HepG2 (cell line): ENCODE results near the gene IL1R1. TPM values are rescaled to one million over a fixed set of nuclear protein-coding genes. Genes with fewer than 3 reads are reported as not detected.

ENCODE experiments used
- CBX5 ChIP-seq: sonication (generic); formaldehyde crosslinking; IDR thresholded peaks from 2 replicates; pipeline ENCODE4 v1.4.0; 2020; ENCODE audit warnings: missing genetic modification reagents, borderline replicate concordance
- FOXO1 ChIP-seq: sonication (generic); formaldehyde crosslinking; IDR thresholded peaks from 2 replicates; pipeline ENCODE4 v1.4.0; 2020; ENCODE audit warnings: missing genetic modification reagents
- GTF2F1 ChIP-seq: fragments of 150-350 bp; IDR thresholded peaks from 2 replicates; pipeline ENCODE4 v1.6.1; 2014; ENCODE audit warnings: low read length
- NKX3-1 ChIP-seq: sonication (generic); formaldehyde crosslinking; IDR thresholded peaks from 2 replicates; pipeline ENCODE4 v1.5.0; 2020; ENCODE audit warnings: missing genetic modification reagents
- ZNF644 ChIP-seq: IDR thresholded peaks from 2 replicates; pipeline ENCODE4 v1.6.1; 2016; ENCODE audit warnings: low read depth
- ZNF670 ChIP-seq: sonication (generic); formaldehyde crosslinking; IDR thresholded peaks from 2 replicates; pipeline ENCODE4 v1.8.0; 2022; ENCODE audit warnings: mild to moderate bottlenecking, missing genetic modification reagents, borderline replicate concordance
- ZNF782 ChIP-seq: sonication (generic); formaldehyde crosslinking; IDR thresholded peaks from 2 replicates; pipeline ENCODE4 v1.4.0; 2020; ENCODE audit warnings: missing genetic modification reagents, mild to moderate bottlenecking, borderline replicate concordance
- polyA plus RNA-seq, 8 experiments: library from polyadenylated mRNA; depleted of rRNA in 3 of 8; stranded (reverse) in 7 of 8; unstranded in 1 of 8; fragments of >200 nt; fragmentation: Illumina TruSeq in 4 of 8; extraction: Trizol in 4 of 8; gene quantifications; 2 replicates each; pipeline versions ENCODE4 v1.2.1 to v1.2.3, GENCODE V29; 2011 to 2016; ENCODE audit warnings: low read depth in 4 of 8, missing spikeins in 1 of 8, mixed read lengths in 1 of 8; ENCODE audit not compliant: insufficient read depth in 1 of 8
- total RNA-seq, 5 experiments: library from RNA; depleted of rRNA; stranded (reverse); fragments of >200 nt; fragmentation: Illumina TruSeq; extraction: Trizol; gene quantifications; 2 replicates each; pipeline ENCODE4 v1.2.3, GENCODE V29; 2016; ENCODE audit warnings: low read depth in 1 of 5
- TF ChIP-seq, protein P1 (sequence below): sonication (generic); formaldehyde crosslinking; IDR thresholded peaks from 2 replicates; pipeline ENCODE4 v1.4.0; 2020; ENCODE audit warnings: missing genetic modification reagents
- TF ChIP-seq, protein P2 (sequence below): sonication (generic); formaldehyde crosslinking; conservative IDR thresholded peaks from 2 replicates; pipeline ENCODE4 v1.8.0; 2022; ENCODE audit warnings: mild to moderate bottlenecking, moderate library complexity, missing genetic modification reagents
- TF ChIP-seq, protein P3 (sequence below), 2 experiments: sonication (generic) in 1 of 2; formaldehyde crosslinking in 1 of 2; IDR thresholded peaks; 2 replicates each; pipeline versions ENCODE4 v1.6.1 to v1.9.0; 2014 to 2022; ENCODE audit warnings: antibody characterized with exemption in 1 of 2, borderline replicate concordance in 1 of 2, inconsistent platforms in 1 of 2, low read depth in 1 of 2, missing genetic modification reagents in 1 of 2
- TF ChIP-seq, protein P4 (sequence below), 2 experiments: sonication (generic) in 1 of 2; formaldehyde crosslinking in 1 of 2; IDR thresholded peaks; 2 replicates each; pipeline versions ENCODE4 v1.4.0 to v1.6.1; 2018 to 2020; ENCODE audit warnings: missing genetic modification reagents in 2 of 2, borderline replicate concordance in 1 of 2, low read depth in 1 of 2, mild to moderate bottlenecking in 1 of 2, missing biosample characterization in 1 of 2

The IL1R1 gene
- total and polyA plus RNA-seq, 2 of the 13 experiments (the other 11 are each of a cell fraction or from before 2014, with no cell fraction given): 38.0 to 93.1 TPM

DNA sequence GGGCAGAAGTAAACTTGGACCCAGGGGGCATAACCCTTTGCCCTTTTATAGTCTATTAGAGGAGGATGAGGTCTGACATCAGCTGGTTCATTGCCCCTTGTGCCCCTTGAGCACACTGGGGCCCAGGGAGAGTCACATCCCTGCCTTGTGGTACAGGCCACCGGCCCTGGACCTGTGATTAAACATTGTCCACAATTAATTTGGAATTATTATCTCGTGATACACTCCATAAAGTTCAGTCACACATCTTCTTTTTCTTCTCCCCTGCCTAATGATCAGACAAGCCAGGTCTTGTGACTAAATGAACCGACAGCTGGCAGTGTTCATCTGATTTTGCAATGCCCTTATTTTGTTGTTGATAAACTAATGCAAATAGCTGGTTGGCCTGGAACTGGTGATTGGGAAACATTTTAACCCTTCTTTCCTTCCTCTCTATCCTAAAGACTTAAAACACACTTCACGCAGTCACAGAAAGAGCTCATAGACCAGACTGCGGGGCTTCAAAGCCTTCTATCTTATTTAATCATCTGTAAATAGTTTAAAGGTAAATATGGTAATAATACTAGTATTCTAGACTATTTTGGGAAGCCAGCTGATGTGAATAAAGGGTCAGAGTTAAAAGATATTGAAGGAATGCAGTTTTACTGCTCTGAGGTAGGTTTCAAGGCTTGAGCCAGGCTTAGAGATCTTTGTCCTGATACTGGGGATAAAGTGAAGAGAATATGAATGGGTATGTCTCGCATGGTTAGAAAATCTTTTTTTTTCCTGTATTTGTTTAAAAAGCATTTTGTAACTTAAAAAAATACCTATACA is 13.4 kb downstream of the IL1R1 start (continued):
- TF ChIP-seq, protein P1, sequence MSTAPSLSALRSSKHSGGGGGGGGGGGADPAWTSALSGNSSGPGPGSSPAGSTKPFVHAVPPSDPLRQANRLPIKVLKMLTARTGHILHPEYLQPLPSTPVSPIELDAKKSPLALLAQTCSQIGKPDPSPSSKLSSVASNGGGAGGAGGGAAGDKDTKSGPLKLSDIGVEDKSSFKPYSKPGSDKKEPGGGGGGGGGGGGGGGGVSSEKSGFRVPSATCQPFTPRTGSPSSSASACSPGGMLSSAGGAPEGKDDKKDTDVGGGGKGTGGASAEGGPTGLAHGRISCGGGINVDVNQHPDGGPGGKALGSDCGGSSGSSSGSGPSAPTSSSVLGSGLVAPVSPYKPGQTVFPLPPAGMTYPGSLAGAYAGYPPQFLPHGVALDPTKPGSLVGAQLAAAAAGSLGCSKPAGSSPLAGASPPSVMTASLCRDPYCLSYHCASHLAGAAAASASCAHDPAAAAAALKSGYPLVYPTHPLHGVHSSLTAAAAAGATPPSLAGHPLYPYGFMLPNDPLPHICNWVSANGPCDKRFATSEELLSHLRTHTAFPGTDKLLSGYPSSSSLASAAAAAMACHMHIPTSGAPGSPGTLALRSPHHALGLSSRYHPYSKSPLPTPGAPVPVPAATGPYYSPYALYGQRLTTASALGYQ (CRISPR knock-in tag): peak; percentile 97
- TF ChIP-seq FOXO1 (CRISPR knock-in tag) (peak; percentile 93), ZNF644 (CRISPR knock-in tag) (peak; percentile 3; the same call in 1 of the 2 replicates), ZNF670 (no peak), CBX5 (0 out of 2 replicates have a peak, but pooled peaks have one; percentile 24), NKX3-1 (CRISPR knock-in tag) (peak; percentile 84), ZNF782 (no peak; the same call in 1 of the 2 replicates), GTF2F1 (no peak)
- TF ChIP-seq, protein P2, sequence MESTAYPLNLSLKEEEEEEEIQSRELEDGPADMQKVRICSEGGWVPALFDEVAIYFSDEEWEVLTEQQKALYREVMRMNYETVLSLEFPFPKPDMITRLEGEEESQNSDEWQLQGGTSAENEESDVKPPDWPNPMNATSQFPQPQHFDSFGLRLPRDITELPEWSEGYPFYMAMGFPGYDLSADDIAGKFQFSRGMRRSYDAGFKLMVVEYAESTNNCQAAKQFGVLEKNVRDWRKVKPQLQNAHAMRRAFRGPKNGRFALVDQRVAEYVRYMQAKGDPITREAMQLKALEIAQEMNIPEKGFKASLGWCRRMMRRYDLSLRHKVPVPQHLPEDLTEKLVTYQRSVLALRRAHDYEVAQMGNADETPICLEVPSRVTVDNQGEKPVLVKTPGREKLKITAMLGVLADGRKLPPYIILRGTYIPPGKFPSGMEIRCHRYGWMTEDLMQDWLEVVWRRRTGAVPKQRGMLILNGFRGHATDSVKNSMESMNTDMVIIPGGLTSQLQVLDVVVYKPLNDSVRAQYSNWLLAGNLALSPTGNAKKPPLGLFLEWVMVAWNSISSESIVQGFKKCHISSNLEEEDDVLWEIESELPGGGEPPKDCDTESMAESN (CRISPR knock-in tag): 0 out of 2 replicates have a peak, but pooled peaks have one; percentile 26
- TF ChIP-seq, protein P3, sequence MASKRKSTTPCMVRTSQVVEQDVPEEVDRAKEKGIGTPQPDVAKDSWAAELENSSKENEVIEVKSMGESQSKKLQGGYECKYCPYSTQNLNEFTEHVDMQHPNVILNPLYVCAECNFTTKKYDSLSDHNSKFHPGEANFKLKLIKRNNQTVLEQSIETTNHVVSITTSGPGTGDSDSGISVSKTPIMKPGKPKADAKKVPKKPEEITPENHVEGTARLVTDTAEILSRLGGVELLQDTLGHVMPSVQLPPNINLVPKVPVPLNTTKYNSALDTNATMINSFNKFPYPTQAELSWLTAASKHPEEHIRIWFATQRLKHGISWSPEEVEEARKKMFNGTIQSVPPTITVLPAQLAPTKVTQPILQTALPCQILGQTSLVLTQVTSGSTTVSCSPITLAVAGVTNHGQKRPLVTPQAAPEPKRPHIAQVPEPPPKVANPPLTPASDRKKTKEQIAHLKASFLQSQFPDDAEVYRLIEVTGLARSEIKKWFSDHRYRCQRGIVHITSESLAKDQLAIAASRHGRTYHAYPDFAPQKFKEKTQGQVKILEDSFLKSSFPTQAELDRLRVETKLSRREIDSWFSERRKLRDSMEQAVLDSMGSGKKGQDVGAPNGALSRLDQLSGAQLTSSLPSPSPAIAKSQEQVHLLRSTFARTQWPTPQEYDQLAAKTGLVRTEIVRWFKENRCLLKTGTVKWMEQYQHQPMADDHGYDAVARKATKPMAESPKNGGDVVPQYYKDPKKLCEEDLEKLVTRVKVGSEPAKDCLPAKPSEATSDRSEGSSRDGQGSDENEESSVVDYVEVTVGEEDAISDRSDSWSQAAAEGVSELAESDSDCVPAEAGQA (IDR thresholded peaks at IDR 0.05; ENCODE audit: low read depth): peak; percentile 25; the same call in 1 of the 2 replicates
- TF ChIP-seq, protein P3 (CRISPR knock-in tag; IDR thresholded peaks at IDR 0.05; ENCODE audit: borderline replicate concordance): no peak
- TF ChIP-seq, protein P4, sequence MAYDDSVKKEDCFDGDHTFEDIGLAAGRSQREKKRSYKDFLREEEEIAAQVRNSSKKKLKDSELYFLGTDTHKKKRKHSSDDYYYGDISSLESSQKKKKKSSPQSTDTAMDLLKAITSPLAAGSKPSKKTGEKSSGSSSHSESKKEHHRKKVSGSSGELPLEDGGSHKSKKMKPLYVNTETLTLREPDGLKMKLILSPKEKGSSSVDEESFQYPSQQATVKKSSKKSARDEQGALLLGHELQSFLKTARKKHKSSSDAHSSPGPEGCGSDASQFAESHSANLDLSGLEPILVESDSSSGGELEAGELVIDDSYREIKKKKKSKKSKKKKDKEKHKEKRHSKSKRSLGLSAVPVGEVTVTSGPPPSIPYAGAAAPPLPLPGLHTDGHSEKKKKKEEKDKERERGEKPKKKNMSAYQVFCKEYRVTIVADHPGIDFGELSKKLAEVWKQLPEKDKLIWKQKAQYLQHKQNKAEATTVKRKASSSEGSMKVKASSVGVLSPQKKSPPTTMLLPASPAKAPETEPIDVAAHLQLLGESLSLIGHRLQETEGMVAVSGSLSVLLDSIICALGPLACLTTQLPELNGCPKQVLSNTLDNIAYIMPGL (CRISPR knock-in tag; IDR thresholded peaks at IDR 0.05; ENCODE audit: borderline replicate concordance in 1 of 2, low read depth in 1 of 2): no peak
